WTC11 (cell line): ENCODE measurements around the gene BCLAF1. TPM values are rescaled to one million over a fixed set of nuclear protein-coding genes. Genes with fewer than 3 reads are reported as not detected.

ENCODE experiments used
- ATAC-seq: fragments of 200-7000 bp; cut with Tn5 transposase; 2 replicates; pipeline ENCODE4 v1.10.0; 2021; ENCODE audit warnings: mild to moderate bottlenecking, moderate library complexity
- CTCF ChIA-PET: fragments of 300-600 bp; sonication (Branson Sonifier 250); formaldehyde crosslinking; loops from one replicate; lab custom pipeline; 2021; ENCODE audit warnings: antibody characterized with exemption; lab: Charles Lee
- POLR2A ChIA-PET: fragments of 350-600 bp; sonication (Branson Sonifier 250); formaldehyde crosslinking; loops from one replicate; lab custom pipeline; 2021; ENCODE audit warnings: antibody characterized with exemption; lab: Charles Lee
- DNase-seq: peaks from one replicate; pipeline ENCODE4 v3.0.0; 2021; ENCODE audit warnings: low spot score
- H3K27ac Mint-ChIP-seq: 2 replicates; pipeline ENCODE4 v1.8.0; 2021; ENCODE audit warnings: mixed read lengths
- H3K27me3 Mint-ChIP-seq: 2 replicates; pipeline ENCODE4 v1.8.0; 2021; ENCODE audit warnings: low read depth, mild to moderate bottlenecking, moderate library complexity, mixed read lengths
- H3K36me3 Mint-ChIP-seq: 2 replicates; pipeline ENCODE4 v1.8.0; 2021; ENCODE audit warnings: mixed read lengths
- H3K4me1 Mint-ChIP-seq: 2 replicates; pipeline ENCODE4 v1.8.0; 2022; ENCODE audit warnings: mixed read lengths
- H3K4me3 Mint-ChIP-seq: 2 replicates; pipeline ENCODE4 v1.8.0; 2021; ENCODE audit warnings: mild to moderate bottlenecking, moderate library complexity, mixed read lengths
- H3K9me3 Mint-ChIP-seq: 2 replicates; pipeline ENCODE4 v1.8.0; 2021; ENCODE audit warnings: mixed read lengths
- CREM ChIP-seq: sonication (generic); formaldehyde crosslinking; IDR thresholded peaks from 2 replicates; pipeline ENCODE4 v1.8.1; 2022; ENCODE audit warnings: mild to moderate bottlenecking, missing genetic modification reagents, moderate library complexity
- ELF4 ChIP-seq: sonication (generic); formaldehyde crosslinking; IDR thresholded peaks from 2 replicates; pipeline ENCODE4 v1.8.1; 2022; ENCODE audit warnings: low read depth, mild to moderate bottlenecking, moderate library complexity, missing genetic modification reagents
- FOXJ3 ChIP-seq: sonication (generic); formaldehyde crosslinking; IDR thresholded peaks from 2 replicates; pipeline ENCODE4 v1.9.0; 2021; ENCODE audit warnings: missing genetic modification reagents, mild to moderate bottlenecking, borderline replicate concordance
- NFE2L1 ChIP-seq: sonication (generic); formaldehyde crosslinking; IDR thresholded peaks from 2 replicates; pipeline ENCODE4 v1.8.1; 2023; ENCODE audit warnings: missing genetic modification reagents
- SOX15 ChIP-seq: fragments of 250-450 bp; sonication (Bioruptor Pico); IDR thresholded peaks from 2 replicates; pipeline ENCODE4 v1.9.0; 2021; ENCODE audit warnings: mild to moderate bottlenecking
- SP1 ChIP-seq: sonication (generic); formaldehyde crosslinking; conservative IDR thresholded peaks from 2 replicates; pipeline ENCODE4 v1.8.1; 2022; ENCODE audit warnings: missing genetic modification reagents
- TEAD1 ChIP-seq: sonication (generic); formaldehyde crosslinking; IDR thresholded peaks from 2 replicates; pipeline ENCODE4 v1.8.0; 2022; ENCODE audit warnings: mild to moderate bottlenecking, missing genetic modification reagents
- ZNF121 ChIP-seq: sonication (generic); formaldehyde crosslinking; IDR thresholded peaks from 2 replicates; pipeline ENCODE4 v1.8.0; 2023; ENCODE audit warnings: missing genetic modification reagents
- total RNA-seq: library from RNA; stranded (reverse); gene quantifications from 3 replicates; pipeline ENCODE4 v1.2.3, GENCODE V29; 2021
- TF ChIP-seq, protein P1 (sequence below): sonication (generic); formaldehyde crosslinking; IDR thresholded peaks from 2 replicates; pipeline ENCODE4 v1.8.1; 2023; ENCODE audit warnings: mild to moderate bottlenecking, missing genetic modification reagents, moderate library complexity
- TF ChIP-seq, protein P2 (sequence below): sonication (generic); formaldehyde crosslinking; conservative IDR thresholded peaks from 2 replicates; pipeline ENCODE4 v1.8.1; 2022; ENCODE audit warnings: mild to moderate bottlenecking, missing genetic modification reagents
- TF ChIP-seq, protein P3 (sequence below): sonication (generic); formaldehyde crosslinking; IDR thresholded peaks from 2 replicates; pipeline ENCODE4 v1.8.1; 2022; ENCODE audit warnings: mild to moderate bottlenecking, moderate library complexity, missing genetic modification reagents
- TF ChIP-seq, protein P4 (sequence below): fragments of 250-450 bp; sonication (Bioruptor Pico); IDR thresholded peaks from 2 replicates; pipeline ENCODE4 v1.9.0; 2021; ENCODE audit warnings: mild to moderate bottlenecking
- TF ChIP-seq, protein P5 (sequence below): sonication (generic); formaldehyde crosslinking; IDR thresholded peaks from 2 replicates; pipeline ENCODE4 v1.8.0; 2022; ENCODE audit warnings: missing genetic modification reagents
- TF ChIP-seq, protein P6 (sequence below): sonication (generic); formaldehyde crosslinking; IDR thresholded peaks from 2 replicates; pipeline ENCODE4 v1.8.1; 2022; ENCODE audit warnings: low read depth, mild to moderate bottlenecking, moderate library complexity, missing genetic modification reagents, borderline replicate concordance
- TF ChIP-seq, protein P7 (sequence below): sonication (generic); formaldehyde crosslinking; IDR thresholded peaks from 2 replicates; pipeline ENCODE4 v1.8.1; 2023; ENCODE audit warnings: mild to moderate bottlenecking, moderate library complexity, missing genetic modification reagents
- TF ChIP-seq, protein P8 (sequence below): fragments of 250-450 bp; sonication (Bioruptor Pico); IDR thresholded peaks from 2 replicates; pipeline ENCODE4 v1.9.0; 2021; ENCODE audit warnings: mild to moderate bottlenecking

The BCLAF1 gene
- total RNA-seq, 1 experiment from 2014 or later: 184 TPM

DNA sequence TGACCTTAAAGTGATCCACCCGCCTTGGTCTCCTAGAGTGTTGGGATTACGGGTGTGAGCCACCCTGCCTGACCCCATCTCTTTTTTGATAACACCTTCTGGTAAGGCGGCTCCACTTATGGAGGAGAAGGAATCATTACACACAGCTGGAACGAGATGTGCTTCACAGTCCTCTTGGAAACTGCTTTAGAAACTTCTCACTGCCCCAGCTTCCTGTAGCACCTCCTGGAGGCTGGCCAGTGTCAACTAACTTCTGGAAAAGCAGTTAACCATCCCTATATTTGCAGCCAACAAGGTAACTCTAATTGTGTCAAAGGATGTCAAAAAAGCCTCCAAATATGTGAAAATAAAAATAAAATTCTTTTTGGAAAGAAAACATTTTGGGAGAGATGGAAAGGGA is 48.8 kb upstream of the BCLAF1 start (continued):
- TF ChIP-seq, protein P1, sequence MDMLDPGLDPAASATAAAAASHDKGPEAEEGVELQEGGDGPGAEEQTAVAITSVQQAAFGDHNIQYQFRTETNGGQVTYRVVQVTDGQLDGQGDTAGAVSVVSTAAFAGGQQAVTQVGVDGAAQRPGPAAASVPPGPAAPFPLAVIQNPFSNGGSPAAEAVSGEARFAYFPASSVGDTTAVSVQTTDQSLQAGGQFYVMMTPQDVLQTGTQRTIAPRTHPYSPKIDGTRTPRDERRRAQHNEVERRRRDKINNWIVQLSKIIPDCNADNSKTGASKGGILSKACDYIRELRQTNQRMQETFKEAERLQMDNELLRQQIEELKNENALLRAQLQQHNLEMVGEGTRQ (CRISPR knock-in tag): no peak
- TF ChIP-seq, protein P2, sequence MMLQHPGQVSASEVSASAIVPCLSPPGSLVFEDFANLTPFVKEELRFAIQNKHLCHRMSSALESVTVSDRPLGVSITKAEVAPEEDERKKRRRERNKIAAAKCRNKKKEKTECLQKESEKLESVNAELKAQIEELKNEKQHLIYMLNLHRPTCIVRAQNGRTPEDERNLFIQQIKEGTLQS (CRISPR knock-in tag): no peak
- no peak for TF ChIP-seq SP1 (CRISPR knock-in tag)
- TF ChIP-seq, protein P3, sequence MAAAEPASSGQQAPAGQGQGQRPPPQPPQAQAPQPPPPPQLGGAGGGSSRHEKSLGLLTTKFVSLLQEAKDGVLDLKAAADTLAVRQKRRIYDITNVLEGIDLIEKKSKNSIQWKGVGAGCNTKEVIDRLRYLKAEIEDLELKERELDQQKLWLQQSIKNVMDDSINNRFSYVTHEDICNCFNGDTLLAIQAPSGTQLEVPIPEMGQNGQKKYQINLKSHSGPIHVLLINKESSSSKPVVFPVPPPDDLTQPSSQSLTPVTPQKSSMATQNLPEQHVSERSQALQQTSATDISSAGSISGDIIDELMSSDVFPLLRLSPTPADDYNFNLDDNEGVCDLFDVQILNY (CRISPR knock-in tag): no peak

DNA sequence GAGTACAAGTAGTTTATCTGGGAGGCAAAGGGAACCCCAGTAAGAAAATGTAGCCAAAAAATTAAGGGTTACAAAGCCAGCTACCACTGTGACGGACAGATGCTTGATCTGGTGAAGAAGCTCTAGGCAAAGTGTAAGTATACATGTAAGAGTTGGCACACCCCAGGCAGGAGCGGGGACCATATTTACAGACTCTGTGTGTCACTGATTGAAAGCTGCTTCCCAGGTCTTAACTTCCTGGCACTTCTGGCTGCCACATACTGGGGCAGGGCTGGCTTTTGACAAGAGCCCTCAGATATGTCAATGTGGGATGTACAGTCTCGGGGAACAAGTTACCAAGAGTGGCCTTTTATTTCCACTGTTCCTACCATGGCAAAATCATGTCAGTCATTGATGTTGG is 48.0 kb upstream of the BCLAF1 start:
- no peaks in the 10 kb centered on the region for H3K27me3 Mint-ChIP-seq
- DNase-seq (no peak), ATAC-seq (no peak)
- no peak overlapping the region for H3K27ac Mint-ChIP-seq
- no peaks in the 10 kb centered on the region for H3K36me3 Mint-ChIP-seq
- H3K4me1 Mint-ChIP-seq: peaks cover 18% of the 10 kb centered on the region; the same call in 1 of the 2 replicates
- POLR2A ChIA-PET: no interaction called here
- TF ChIP-seq, protein P4, sequence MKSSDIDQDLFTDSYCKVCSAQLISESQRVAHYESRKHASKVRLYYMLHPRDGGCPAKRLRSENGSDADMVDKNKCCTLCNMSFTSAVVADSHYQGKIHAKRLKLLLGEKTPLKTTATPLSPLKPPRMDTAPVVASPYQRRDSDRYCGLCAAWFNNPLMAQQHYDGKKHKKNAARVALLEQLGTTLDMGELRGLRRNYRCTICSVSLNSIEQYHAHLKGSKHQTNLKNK (CRISPR knock-in tag): no peak
- CTCF ChIA-PET: interaction anchor here (1.4 to 3.9 kb wide), 3 partner anchors 16 to 213 kb away, joined by 3 to 23 read pairs (median 5); partner anchors contain the start of gene MAP7
- no peaks in the 10 kb centered on the region for H3K9me3 Mint-ChIP-seq
- H3K4me3 Mint-ChIP-seq: no peak overlapping the region

DNA sequence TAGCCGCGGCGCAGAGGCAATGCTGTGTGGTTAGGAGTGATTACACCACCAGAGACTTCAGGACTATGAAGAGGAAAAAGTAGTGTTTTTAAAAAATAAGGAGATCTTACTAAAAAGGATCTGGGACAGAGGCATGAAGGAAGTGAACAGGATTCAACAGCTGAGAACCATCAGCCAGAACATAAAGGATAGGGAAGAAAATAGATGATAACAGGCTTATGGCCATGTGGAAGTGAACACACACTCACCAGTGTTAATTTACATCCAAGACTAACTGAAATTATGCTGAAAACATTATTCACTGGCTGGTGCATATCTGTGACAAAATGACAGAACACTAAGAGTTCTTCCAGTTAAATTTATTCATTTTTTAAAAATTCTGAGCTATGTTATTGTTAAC is 47.5 kb upstream of the BCLAF1 start:
- CTCF ChIA-PET: interaction anchor here (1.0 to 3.9 kb wide), 3 partner anchors 20 to 214 kb away, joined by 4 to 23 read pairs (median 5); partner anchors contain the start of gene MAP7
- Mint-ChIP-seq H3K4me1 (peaks cover 18% of the 10 kb centered on the region; the same call in 1 of the 2 replicates), H3K27me3 (no peaks in the 10 kb centered on the region), H3K27ac (no peak overlapping the region), H3K36me3 (no peaks in the 10 kb centered on the region), H3K4me3 (no peak overlapping the region), H3K9me3 (no peaks in the 10 kb centered on the region)
- DNase-seq (no peak), ATAC-seq (no peak)
- TF ChIP-seq TEAD1 (CRISPR knock-in tag) (no peak), SOX15 (CRISPR knock-in tag) (no peak), NFE2L1 (CRISPR knock-in tag) (no peak), CREM (CRISPR knock-in tag) (no peak), ZNF121 (CRISPR knock-in tag) (no peak), ELF4 (no peak), FOXJ3 (CRISPR knock-in tag) (no peak)
- TF ChIP-seq, protein P5, sequence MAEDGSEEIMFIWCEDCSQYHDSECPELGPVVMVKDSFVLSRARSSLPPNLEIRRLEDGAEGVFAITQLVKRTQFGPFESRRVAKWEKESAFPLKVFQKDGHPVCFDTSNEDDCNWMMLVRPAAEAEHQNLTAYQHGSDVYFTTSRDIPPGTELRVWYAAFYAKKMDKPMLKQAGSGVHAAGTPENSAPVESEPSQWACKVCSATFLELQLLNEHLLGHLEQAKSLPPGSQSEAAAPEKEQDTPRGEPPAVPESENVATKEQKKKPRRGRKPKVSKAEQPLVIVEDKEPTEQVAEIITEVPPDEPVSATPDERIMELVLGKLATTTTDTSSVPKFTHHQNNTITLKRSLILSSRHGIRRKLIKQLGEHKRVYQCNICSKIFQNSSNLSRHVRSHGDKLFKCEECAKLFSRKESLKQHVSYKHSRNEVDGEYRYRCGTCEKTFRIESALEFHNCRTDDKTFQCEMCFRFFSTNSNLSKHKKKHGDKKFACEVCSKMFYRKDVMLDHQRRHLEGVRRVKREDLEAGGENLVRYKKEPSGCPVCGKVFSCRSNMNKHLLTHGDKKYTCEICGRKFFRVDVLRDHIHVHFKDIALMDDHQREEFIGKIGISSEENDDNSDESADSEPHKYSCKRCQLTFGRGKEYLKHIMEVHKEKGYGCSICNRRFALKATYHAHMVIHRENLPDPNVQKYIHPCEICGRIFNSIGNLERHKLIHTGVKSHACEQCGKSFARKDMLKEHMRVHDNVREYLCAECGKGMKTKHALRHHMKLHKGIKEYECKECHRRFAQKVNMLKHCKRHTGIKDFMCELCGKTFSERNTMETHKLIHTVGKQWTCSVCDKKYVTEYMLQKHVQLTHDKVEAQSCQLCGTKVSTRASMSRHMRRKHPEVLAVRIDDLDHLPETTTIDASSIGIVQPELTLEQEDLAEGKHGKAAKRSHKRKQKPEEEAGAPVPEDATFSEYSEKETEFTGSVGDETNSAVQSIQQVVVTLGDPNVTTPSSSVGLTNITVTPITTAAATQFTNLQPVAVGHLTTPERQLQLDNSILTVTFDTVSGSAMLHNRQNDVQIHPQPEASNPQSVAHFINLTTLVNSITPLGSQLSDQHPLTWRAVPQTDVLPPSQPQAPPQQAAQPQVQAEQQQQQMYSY: no peak
- TF ChIP-seq, protein P6, sequence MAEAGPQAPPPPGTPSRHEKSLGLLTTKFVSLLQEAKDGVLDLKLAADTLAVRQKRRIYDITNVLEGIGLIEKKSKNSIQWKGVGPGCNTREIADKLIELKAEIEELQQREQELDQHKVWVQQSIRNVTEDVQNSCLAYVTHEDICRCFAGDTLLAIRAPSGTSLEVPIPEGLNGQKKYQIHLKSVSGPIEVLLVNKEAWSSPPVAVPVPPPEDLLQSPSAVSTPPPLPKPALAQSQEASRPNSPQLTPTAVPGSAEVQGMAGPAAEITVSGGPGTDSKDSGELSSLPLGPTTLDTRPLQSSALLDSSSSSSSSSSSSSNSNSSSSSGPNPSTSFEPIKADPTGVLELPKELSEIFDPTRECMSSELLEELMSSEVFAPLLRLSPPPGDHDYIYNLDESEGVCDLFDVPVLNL (CRISPR knock-in tag): no peak
- TF ChIP-seq, protein P7, sequence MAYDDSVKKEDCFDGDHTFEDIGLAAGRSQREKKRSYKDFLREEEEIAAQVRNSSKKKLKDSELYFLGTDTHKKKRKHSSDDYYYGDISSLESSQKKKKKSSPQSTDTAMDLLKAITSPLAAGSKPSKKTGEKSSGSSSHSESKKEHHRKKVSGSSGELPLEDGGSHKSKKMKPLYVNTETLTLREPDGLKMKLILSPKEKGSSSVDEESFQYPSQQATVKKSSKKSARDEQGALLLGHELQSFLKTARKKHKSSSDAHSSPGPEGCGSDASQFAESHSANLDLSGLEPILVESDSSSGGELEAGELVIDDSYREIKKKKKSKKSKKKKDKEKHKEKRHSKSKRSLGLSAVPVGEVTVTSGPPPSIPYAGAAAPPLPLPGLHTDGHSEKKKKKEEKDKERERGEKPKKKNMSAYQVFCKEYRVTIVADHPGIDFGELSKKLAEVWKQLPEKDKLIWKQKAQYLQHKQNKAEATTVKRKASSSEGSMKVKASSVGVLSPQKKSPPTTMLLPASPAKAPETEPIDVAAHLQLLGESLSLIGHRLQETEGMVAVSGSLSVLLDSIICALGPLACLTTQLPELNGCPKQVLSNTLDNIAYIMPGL: no peak
- TF ChIP-seq, protein P8, sequence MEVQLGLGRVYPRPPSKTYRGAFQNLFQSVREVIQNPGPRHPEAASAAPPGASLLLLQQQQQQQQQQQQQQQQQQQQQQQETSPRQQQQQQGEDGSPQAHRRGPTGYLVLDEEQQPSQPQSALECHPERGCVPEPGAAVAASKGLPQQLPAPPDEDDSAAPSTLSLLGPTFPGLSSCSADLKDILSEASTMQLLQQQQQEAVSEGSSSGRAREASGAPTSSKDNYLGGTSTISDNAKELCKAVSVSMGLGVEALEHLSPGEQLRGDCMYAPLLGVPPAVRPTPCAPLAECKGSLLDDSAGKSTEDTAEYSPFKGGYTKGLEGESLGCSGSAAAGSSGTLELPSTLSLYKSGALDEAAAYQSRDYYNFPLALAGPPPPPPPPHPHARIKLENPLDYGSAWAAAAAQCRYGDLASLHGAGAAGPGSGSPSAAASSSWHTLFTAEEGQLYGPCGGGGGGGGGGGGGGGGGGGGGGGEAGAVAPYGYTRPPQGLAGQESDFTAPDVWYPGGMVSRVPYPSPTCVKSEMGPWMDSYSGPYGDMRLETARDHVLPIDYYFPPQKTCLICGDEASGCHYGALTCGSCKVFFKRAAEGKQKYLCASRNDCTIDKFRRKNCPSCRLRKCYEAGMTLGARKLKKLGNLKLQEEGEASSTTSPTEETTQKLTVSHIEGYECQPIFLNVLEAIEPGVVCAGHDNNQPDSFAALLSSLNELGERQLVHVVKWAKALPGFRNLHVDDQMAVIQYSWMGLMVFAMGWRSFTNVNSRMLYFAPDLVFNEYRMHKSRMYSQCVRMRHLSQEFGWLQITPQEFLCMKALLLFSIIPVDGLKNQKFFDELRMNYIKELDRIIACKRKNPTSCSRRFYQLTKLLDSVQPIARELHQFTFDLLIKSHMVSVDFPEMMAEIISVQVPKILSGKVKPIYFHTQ (CRISPR knock-in tag): no peak
- POLR2A ChIA-PET: no interaction called here
